ENCODE measurements around the gene PNKD. TPM values are rescaled to one million over a fixed set of nuclear protein-coding genes. Genes with fewer than 3 reads are reported as not detected.

Gene PNKD
- total and polyA plus RNA-seq, 2 of the 8 experiments (the other 6 are each of a cell fraction or from before 2014, with no cell fraction given): 43.9 to 65.4 TPM

GRCh38 chr2:218280260-218280870 lies 10.0 kb downstream of the PNKD start (continued):
- TF ChIP-seq, protein P1, sequence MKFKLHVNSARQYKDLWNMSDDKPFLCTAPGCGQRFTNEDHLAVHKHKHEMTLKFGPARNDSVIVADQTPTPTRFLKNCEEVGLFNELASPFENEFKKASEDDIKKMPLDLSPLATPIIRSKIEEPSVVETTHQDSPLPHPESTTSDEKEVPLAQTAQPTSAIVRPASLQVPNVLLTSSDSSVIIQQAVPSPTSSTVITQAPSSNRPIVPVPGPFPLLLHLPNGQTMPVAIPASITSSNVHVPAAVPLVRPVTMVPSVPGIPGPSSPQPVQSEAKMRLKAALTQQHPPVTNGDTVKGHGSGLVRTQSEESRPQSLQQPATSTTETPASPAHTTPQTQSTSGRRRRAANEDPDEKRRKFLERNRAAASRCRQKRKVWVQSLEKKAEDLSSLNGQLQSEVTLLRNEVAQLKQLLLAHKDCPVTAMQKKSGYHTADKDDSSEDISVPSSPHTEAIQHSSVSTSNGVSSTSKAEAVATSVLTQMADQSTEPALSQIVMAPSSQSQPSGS (IDR thresholded peaks at IDR 0.05; ENCODE audit: low read length): no peak
